GM12891 (cell line): ENCODE measurements around the gene AK4.

Source experiments
- POLR2A ChIP-seq: IDR thresholded peaks from 2 replicates; pipeline ENCODE4 v1.6.1; 2011; ENCODE audit warnings: low read depth, low read length, control low read depth
- POLR2AphosphoS5 ChIP-seq: IDR thresholded peaks from 2 replicates; pipeline ENCODE4 v1.6.1; 2011; ENCODE audit warnings: low read depth, low read length, control low read depth
- TAF1 ChIP-seq: IDR thresholded peaks from 2 replicates; pipeline ENCODE4 v1.6.1; 2011; ENCODE audit warnings: low read depth, low read length, control low read depth

GRCh38 chr1:65148548-65149350 lies 746 bp downstream of the AK4 start:
- no peak for TF ChIP-seq TAF1
- TF ChIP-seq POLR2A: no peak
- no peak for TF ChIP-seq POLR2AphosphoS5
